ENCODE results near the gene ZNF664.

ZNF664 gene

GRCh38 chr12:123989168-123989567, 16.2 kb downstream of the ZNF664 start:
- DNase-seq (ENCODE audit: low read depth in 4 of 4, low spot score in 1 of 4), result no peak

- no peak for DNase-seq (ENCODE audit: low read depth in 4 of 4, low spot score in 1 of 4)
These were observed 16.7 kb downstream of the ZNF664 start for GRCh38 chr12:123989753-123990152.

- no peak for DNase-seq (ENCODE audit: low read depth in 4 of 4, low spot score in 1 of 4)
These were observed 17.5 kb downstream of the ZNF664 start for GRCh38 chr12:123990511-123990910.

GRCh38 chr12:123991372-123991951, 18.4 kb downstream of the ZNF664 start:
- DNase-seq (ENCODE audit: low read depth in 4 of 4, low spot score in 1 of 4), result no peak

- no peak for DNase-seq (ENCODE audit: low read depth in 4 of 4, low spot score in 1 of 4)
These were observed 19.3 kb downstream of the ZNF664 start for GRCh38 chr12:123992118-123992825.

- no peak for DNase-seq (ENCODE audit: low read depth in 4 of 4, low spot score in 1 of 4)
These were observed 22.2 kb downstream of the ZNF664 start for GRCh38 chr12:123995023-123995748.

GRCh38 chr12:123996581-123996980, 23.6 kb downstream of the ZNF664 start:
- DNase-seq (ENCODE audit: low read depth in 4 of 4, low spot score in 1 of 4), result no peak

GRCh38 chr12:123997033-123997822, 24.2 kb downstream of the ZNF664 start:
- no peak for DNase-seq (ENCODE audit: low read depth in 4 of 4, low spot score in 1 of 4)

- no peak for DNase-seq (ENCODE audit: low read depth in 4 of 4, low spot score in 1 of 4)
These were observed 24.9 kb downstream of the ZNF664 start for GRCh38 chr12:123997908-123998307.

- no peak for DNase-seq (ENCODE audit: low read depth in 4 of 4, low spot score in 1 of 4)
These were observed 25.5 kb downstream of the ZNF664 start for GRCh38 chr12:123998344-123998990.

- DNase-seq (ENCODE audit: low read depth in 4 of 4, low spot score in 1 of 4), result no peak
These were observed 26.0 kb downstream of the ZNF664 start for GRCh38 chr12:123998991-123999359.

GRCh38 chr12:124000111-124000510, 27.1 kb downstream of the ZNF664 start:
- DNase-seq (ENCODE audit: low read depth in 4 of 4, low spot score in 1 of 4), result no peak

- DNase-seq (ENCODE audit: low read depth in 4 of 4, low spot score in 1 of 4), result no peak
These were observed 28.3 kb downstream of the ZNF664 start for GRCh38 chr12:124001343-124001742.

GRCh38 chr12:124002021-124002644, 29.1 kb downstream of the ZNF664 start:
- DNase-seq (ENCODE audit: low read depth in 4 of 4, low spot score in 1 of 4), result no peak

GRCh38 chr12:124002654-124003053, 29.6 kb downstream of the ZNF664 start:
- DNase-seq (ENCODE audit: low read depth in 4 of 4, low spot score in 1 of 4), result no peak

- DNase-seq (ENCODE audit: low read depth in 4 of 4, low spot score in 1 of 4), result no peak
These were observed 31.3 kb downstream of the ZNF664 start for GRCh38 chr12:124004233-124004875.

- peak in 1 of 4 experiments; percentile 7 for DNase-seq (ENCODE audit: low read depth in 4 of 4, low spot score in 1 of 4)
These were observed 33.2 kb downstream of the ZNF664 start for GRCh38 chr12:124006085-124006845.

GRCh38 chr12:124006846-124007713, 34.1 kb downstream of the ZNF664 start:
- DNase-seq (ENCODE audit: low read depth in 4 of 4, low spot score in 1 of 4), result no peak

Data from stimulated activated CD4-positive, alpha-beta T cell treated with anti-CD3 and anti-CD28 coated beads, Interleukin-1b, Interleukin-23, amount 100 ng/mL, for 24 hours (primary cell).